CD4-positive, alpha-beta T cell treated with Interleukin-1 beta for 1 hour (primary cell): ENCODE measurements around the gene LILRA6.
"Not testable (repeated sequence)": the region's sequence is repeated elsewhere in the genome, so short reads cannot be mapped to it uniquely, and the experiment has no call there.

Experiments
- DNase-seq, 2 donors: peaks; one replicate each; pipeline ENCODE4 v3.0.0-alpha.2; 2020 to 2022

Gene LILRA6

DNA sequence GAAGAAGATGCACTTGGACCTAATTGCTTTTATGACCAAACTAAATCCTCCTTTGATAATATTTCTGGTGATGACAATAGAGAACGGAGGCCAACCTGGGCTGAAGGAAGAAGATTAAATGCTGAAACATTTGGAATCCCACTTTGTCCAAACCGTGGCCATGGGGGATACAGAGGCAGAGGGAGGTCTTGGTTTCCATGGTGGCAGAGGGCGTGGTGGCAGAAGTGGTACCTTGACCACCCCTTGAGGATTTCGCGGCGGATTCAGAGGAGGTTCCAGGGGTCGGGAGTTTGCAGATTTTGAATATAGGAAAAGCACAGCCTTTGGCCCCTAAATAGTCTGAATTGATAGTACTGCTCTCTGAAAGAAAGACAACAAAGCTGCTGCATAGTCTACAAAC lies 12.6 kb downstream of the LILRA6 start:
- no peak for DNase-seq

DNA sequence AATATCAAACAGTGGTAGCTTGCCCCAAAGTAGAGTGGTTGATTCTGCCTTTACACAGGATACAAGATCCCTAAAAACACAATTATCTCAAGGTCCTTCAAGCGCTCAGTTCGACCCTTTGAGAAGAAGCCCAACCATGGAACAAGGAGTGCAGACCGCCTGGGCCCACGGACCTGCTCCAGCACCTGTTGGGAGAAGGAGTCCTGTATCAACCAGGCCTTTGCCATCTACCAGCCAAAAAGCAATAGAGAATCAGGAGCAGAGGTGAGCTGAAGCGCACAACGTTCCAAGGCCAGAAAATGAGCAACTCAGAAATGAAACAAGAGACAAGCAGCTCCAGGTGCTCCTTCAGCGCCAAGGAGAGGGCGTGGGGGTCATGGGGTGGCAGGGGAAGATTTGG lies 13.4 kb downstream of the LILRA6 start:
- no peak for DNase-seq

DNA sequence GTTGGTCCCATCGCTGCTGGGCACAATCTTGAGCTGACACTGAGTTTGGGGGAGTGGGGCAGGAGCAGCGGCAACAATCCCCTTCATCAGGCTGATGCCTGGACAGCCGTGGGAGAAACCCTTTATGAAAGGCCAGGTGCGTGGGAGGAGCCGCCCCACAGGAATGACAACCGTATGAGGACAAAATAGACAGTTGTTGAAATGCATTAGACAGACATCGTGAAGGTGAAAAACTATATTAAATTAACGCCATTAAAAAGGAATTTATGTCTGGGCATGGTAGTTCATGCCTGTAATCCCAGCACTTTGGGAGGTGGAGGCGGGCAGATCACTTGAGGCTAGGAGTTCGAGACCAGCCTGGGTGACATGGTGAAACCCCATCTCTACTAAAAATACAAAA lies 18.0 kb downstream of the LILRA6 start:
- not testable (repeated sequence) for DNase-seq

DNA sequence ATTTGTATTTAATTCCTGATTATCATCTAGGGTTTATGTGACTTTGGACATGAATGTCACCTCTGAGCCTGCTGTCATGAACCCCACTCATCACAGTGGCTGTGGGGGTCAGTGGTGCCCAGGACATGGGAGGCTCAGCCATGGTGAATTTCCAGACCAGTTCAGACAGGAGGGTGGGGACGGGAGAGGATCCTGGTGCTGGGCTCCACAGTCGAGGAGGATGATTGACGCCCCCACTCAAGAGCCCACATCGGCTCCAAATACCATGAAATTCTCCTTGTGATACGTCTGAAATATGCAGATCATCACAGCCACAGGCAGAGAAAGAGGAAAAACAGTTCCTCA lies 18.7 kb downstream of the LILRA6 start:
- DNase-seq: not testable (repeated sequence)

GRCh38 chr19:54223277-54223936 lies 19.2 kb downstream of the LILRA6 start:
- DNase-seq: not testable (repeated sequence)

GRCh38 chr19:54222474-54223276 lies 19.9 kb downstream of the LILRA6 start, which contains the start of gene LILRB3:
LILRB3 (minus strand) TSS chr19:54223007; CDS start chr19:54222976, 31 bp downstream.
- DNase-seq: peak in 1 of 2 donors; percentile 63

DNA sequence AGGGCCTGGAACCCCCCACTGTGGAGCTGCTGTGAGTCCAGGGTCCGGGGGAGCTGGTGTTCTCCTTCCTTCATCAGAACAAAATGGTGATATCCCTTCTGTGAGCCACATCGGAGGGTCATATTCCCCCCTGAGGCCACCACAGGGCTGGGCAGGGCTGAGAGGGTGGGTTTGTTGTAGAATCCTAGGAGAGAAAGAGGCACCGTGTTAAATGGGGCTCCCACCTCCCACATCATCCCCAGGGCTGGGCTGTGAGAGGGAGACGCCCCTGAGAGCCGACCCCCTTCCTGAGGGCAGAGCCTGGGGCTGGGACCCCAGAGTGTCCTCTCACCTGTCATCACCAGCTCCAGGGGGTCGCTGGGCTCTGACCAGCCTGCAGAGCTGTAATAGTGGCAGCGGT lies 20.6 kb downstream of the LILRA6 start:
- not testable (repeated sequence) for DNase-seq

DNA sequence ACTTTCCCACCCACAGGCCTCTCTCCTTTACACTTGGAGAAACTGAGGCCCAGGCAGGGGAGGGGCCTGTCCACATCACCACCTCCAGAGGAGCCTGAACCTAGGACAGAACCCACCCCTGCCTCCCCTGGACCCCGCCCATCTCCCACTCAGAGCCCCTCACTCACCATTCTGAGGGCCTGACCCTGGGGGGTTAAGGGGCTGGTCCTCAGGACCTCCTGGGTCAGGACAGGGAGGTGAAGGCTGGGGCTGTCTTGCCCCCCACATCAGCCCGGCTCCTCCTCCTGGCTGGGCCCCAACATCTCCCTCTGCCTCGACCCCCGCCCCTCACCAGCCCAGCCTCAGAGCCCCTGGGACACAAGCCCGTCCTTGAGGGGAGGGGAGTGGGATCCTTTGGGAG lies 22.9 kb downstream of the LILRA6 start:
- DNase-seq: not testable (repeated sequence)

- DNase-seq: no peak
Measured at GRCh38 chr19:54218960-54219661, 23.5 kb downstream of the LILRA6 start.

GRCh38 chr19:54218259-54218658 lies 24.3 kb downstream of the LILRA6 start:
- no peak for DNase-seq

GRCh38 chr19:54217517-54218247 lies 24.9 kb downstream of the LILRA6 start:
- not testable (repeated sequence) for DNase-seq

- no peak for DNase-seq
Measured at GRCh38 chr19:54216869-54217268, 25.7 kb downstream of the LILRA6 start.

GRCh38 chr19:54214734-54215133 lies 27.9 kb downstream of the LILRA6 start:
- DNase-seq: not testable (repeated sequence)

GRCh38 chr19:54214217-54214616 lies 28.4 kb downstream of the LILRA6 start:
- not testable (repeated sequence) for DNase-seq

GRCh38 chr19:54211235-54211634 lies 31.4 kb downstream of the LILRA6 start:
- no peak for DNase-seq

- DNase-seq: peak; percentile 21 to 63
Measured at GRCh38 chr19:54209811-54210494, 32.6 kb downstream of the LILRA6 start.

DNA sequence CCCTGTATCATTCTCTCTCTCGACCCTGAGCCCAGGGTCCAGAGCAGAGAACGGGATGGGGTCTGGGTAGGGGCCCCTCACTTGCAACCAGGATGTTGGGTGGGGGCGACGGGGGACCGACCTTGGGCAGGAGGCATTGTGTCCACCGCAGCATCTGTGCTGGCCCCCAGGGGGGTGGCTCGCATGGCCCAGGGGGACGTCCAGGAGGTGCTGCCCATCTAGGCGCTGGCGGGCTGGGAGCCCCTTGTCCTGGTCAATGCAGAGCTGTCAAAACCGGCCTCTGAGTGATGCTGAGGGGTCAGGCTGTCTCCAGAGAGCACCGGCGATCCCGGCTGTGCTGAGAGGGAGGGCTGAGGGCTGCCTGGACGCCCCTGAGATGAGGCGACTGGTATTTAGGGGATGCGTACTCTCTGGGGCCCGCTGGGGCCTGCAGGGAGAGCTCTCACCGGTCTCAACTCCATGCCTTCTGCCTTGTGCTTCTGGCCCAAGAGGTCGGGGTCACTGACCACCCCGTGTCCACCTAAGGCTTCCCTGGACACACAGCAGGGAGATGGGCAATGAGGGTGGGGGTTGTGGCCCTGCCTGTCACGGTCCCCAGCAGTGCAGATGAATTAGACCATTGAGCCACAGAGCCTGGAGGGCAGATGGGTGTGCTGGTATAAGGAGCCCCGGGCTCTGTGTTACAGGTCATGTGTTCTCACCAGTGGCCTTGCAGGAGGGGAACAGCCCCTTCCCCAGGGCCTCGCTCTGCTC lies 33.4 kb downstream of the LILRA6 start:
- DNase-seq: no peak

DNA sequence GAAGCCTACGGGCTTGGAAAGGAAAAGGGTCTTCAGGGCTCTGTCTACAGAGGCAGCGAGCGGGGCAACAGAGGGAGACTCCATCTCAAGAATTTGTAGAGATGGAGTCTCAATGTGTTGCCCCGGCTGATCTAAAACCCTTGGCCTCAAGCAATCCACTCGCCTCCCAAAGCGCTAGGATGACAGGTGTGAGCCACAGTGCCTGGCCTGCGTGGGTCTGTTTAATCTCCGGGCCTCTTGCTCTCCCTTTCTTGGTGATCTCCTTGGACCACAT lies 33.9 kb downstream of the LILRA6 start:
- DNase-seq: no peak

DNA sequence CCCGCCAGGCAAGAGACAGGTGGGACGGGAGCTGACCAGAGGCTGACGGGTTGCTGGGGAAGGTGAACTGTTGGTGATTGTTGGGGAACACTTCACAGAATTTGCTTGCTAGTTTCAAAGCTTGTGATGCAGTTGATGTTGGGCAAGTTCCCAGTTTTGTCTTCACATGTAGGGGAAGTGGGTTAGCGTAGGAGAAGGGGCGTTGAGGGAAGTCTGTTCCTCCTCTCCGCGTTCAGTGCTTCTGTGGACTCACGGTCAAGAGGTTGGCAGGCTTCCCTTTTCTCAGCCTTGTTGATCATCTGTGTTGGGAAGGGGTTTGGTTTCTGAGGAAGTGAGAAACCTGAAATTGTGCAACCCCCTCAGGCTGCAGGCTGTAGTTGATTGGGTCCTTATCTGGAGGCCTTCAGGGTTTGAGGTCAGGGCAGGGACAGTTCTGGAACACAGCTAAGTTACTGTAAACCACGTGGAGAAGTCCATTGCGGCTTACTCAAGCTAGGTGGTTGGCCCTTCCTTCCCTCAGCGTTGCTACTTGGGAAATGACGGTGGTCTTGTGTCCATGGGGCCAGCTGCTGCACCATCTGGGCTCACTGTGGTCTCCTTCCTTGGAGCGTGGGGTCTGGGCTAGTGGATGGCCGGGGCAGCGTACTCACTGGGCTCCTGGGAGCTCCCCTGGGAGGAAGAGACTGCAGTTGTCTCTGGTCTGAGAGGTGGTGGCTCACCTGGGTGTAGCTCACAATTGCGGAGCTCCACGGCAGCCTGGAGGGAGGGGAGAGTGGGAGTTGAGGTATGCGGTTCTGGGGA lies 34.4 kb downstream of the LILRA6 start:
- peak; percentile 50 to 86 for DNase-seq

- DNase-seq: no peak
Measured at GRCh38 chr19:54207676-54207982, 35.0 kb downstream of the LILRA6 start.

DNA sequence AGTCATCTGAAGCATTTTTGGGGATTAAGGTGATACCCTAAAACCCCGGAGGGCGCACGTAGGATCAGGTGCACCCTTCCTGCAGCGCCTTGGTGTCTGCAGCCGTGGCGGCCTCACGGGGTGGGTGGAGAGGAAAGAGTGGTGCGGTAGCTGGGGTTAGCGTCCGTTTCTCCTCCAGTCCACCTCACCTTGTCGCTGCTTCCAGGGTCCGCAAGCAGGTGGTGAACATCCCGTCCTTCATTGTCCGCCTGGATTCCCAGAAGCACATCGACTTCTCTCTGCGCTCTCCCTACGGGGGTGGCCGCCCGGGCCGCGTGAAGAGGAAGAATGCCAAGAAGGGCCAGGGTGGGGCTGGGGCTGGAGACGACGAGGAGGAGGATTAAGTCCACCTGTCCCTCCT lies 35.4 kb downstream of the LILRA6 start:
- not testable (repeated sequence) for DNase-seq
